Stimulated activated memory B cell treated with anti-CD40 and anti-IgM and Interleukin-4, amounts not matched to agents 10 μg/mL and 1 μg/mL and 100 μg/mL, for 72 hours (primary cell): Measurements from ENCODE around the gene CZIB.

Experiments used
- ATAC-seq: fragments of 150-1000 bp; cut with Tn5 transposase; 2 replicates; pipeline ENCODE4 v1.10.0; 2021
- H3K27ac Mint-ChIP-seq: one replicate; pipeline ENCODE4 v1.8.0; 2022; ENCODE audit warnings: mild to moderate bottlenecking, mixed read lengths
- H3K27me3 Mint-ChIP-seq: one replicate; pipeline ENCODE4 v1.8.0; 2022; ENCODE audit warnings: mixed read lengths
- H3K36me3 Mint-ChIP-seq: one replicate; pipeline ENCODE4 v1.8.0; 2022; ENCODE audit warnings: mixed read lengths
- H3K4me1 Mint-ChIP-seq: one replicate; pipeline ENCODE4 v1.8.0; 2022; ENCODE audit warnings: mixed read lengths
- H3K4me3 Mint-ChIP-seq: one replicate; pipeline ENCODE4 v1.8.0; 2022; ENCODE audit warnings: mild to moderate bottlenecking, moderate library complexity, mixed read lengths
- H3K9me3 Mint-ChIP-seq: one replicate; pipeline ENCODE4 v1.8.0; 2022; ENCODE audit warnings: mixed read lengths

The CZIB gene

GRCh38 chr1:53183095-53183990 lies 37.1 kb downstream of the CZIB start:
- no peaks in the 10 kb centered on the region for H3K4me1 Mint-ChIP-seq
- H3K27ac Mint-ChIP-seq, result no peak overlapping the region
- H3K4me3 Mint-ChIP-seq, result no peak overlapping the region
- no peaks in the 10 kb centered on the region for H3K36me3 Mint-ChIP-seq
- H3K9me3 Mint-ChIP-seq, result no peaks in the 10 kb centered on the region
- ATAC-seq, result no peak
- H3K27me3 Mint-ChIP-seq, result peaks cover 24% of the 10 kb centered on the region

GRCh38 chr1:53182716-53183094 lies 37.7 kb downstream of the CZIB start:
- H3K4me1 Mint-ChIP-seq, result no peaks in the 10 kb centered on the region
- ATAC-seq, result no peak
- peaks cover 27% of the 10 kb centered on the region for H3K27me3 Mint-ChIP-seq
- H3K9me3 Mint-ChIP-seq, result no peaks in the 10 kb centered on the region
- no peaks in the 10 kb centered on the region for H3K36me3 Mint-ChIP-seq
- H3K4me3 Mint-ChIP-seq, result no peak overlapping the region
- no peak overlapping the region for H3K27ac Mint-ChIP-seq

GRCh38 chr1:53182111-53182593 lies 38.3 kb downstream of the CZIB start:
- H3K4me1 Mint-ChIP-seq, result no peaks in the 10 kb centered on the region
- no peaks in the 10 kb centered on the region for H3K36me3 Mint-ChIP-seq
- peaks cover 32% of the 10 kb centered on the region for H3K27me3 Mint-ChIP-seq

GRCh38 chr1:53180951-53181350 lies 39.5 kb downstream of the CZIB start:
- H3K27me3 Mint-ChIP-seq, result peaks cover 37% of the 10 kb centered on the region
- no peak overlapping the region for H3K27ac Mint-ChIP-seq
- H3K4me3 Mint-ChIP-seq, result no peak overlapping the region
- no peaks in the 10 kb centered on the region for H3K4me1 Mint-ChIP-seq
- H3K9me3 Mint-ChIP-seq, result no peaks in the 10 kb centered on the region
- no peaks in the 10 kb centered on the region for H3K36me3 Mint-ChIP-seq
- ATAC-seq, result no peak

More at GRCh38 chr1:53182111-53182593, 38.3 kb downstream of the CZIB start:
- ATAC-seq, result peak; percentile 63
- Mint-ChIP-seq H3K4me3 (no peak overlapping the region), H3K27ac (no peak overlapping the region), H3K9me3 (no peaks in the 10 kb centered on the region)

GRCh38 chr1:53180226-53180625 lies 40.2 kb downstream of the CZIB start:
- Mint-ChIP-seq H3K27ac (no peak overlapping the region), H3K36me3 (no peaks in the 10 kb centered on the region), H3K4me1 (no peaks in the 10 kb centered on the region), H3K9me3 (no peaks in the 10 kb centered on the region), H3K27me3 (peaks cover 42% of the 10 kb centered on the region), H3K4me3 (no peak overlapping the region)
- no peak for ATAC-seq

- Mint-ChIP-seq H3K4me1 (peaks cover 20% of the 10 kb centered on the region), H3K27ac (no peak overlapping the region), H3K27me3 (peaks cover 42% of the 10 kb centered on the region), H3K9me3 (peaks cover 3% of the 10 kb centered on the region), H3K4me3 (no peak overlapping the region), H3K36me3 (no peaks in the 10 kb centered on the region)
- no peak for ATAC-seq
These were observed 43.8 kb downstream of the CZIB start for GRCh38 chr1:53176452-53177208.

- Mint-ChIP-seq H3K27me3 (peaks cover 39% of the 10 kb centered on the region), H3K4me3 (no peak overlapping the region), H3K4me1 (peaks cover 20% of the 10 kb centered on the region), H3K36me3 (no peaks in the 10 kb centered on the region), H3K27ac (no peak overlapping the region), H3K9me3 (peaks cover 3% of the 10 kb centered on the region)
- no peak for ATAC-seq
These were observed 45.2 kb downstream of the CZIB start for GRCh38 chr1:53174971-53175913.

GRCh38 chr1:53172426-53173128 lies 47.9 kb downstream of the CZIB start:
- Mint-ChIP-seq H3K4me1 (peaks cover 20% of the 10 kb centered on the region), H3K4me3 (no peak overlapping the region), H3K9me3 (peaks cover 3% of the 10 kb centered on the region), H3K36me3 (no peaks in the 10 kb centered on the region), H3K27ac (peak overlapping the region; percentile 39), H3K27me3 (peaks cover 22% of the 10 kb centered on the region)
- peak; percentile 93 for ATAC-seq

- no peak overlapping the region for H3K27ac Mint-ChIP-seq
- peaks cover 31% of the 10 kb centered on the region for H3K27me3 Mint-ChIP-seq
- H3K9me3 Mint-ChIP-seq, result peaks cover 2% of the 10 kb centered on the region
- no peak overlapping the region for H3K4me3 Mint-ChIP-seq
- no peaks in the 10 kb centered on the region for H3K36me3 Mint-ChIP-seq
- no peaks in the 10 kb centered on the region for H3K4me1 Mint-ChIP-seq
- ATAC-seq, result no peak
These were observed 53.5 kb downstream of the CZIB start for GRCh38 chr1:53166912-53167311.

- no peaks in the 10 kb centered on the region for H3K36me3 Mint-ChIP-seq
These were observed 54.1 kb downstream of the CZIB start for GRCh38 chr1:53166366-53166765.

GRCh38 chr1:53165408-53165961 lies 54.9 kb downstream of the CZIB start:
- H3K27me3 Mint-ChIP-seq, result peaks cover 31% of the 10 kb centered on the region
- ATAC-seq, result no peak
- peaks cover 2% of the 10 kb centered on the region for H3K9me3 Mint-ChIP-seq
- no peak overlapping the region for H3K4me3 Mint-ChIP-seq
- no peaks in the 10 kb centered on the region for H3K4me1 Mint-ChIP-seq
- H3K36me3 Mint-ChIP-seq, result no peaks in the 10 kb centered on the region
- H3K27ac Mint-ChIP-seq, result no peak overlapping the region

More at GRCh38 chr1:53166366-53166765, 54.1 kb downstream of the CZIB start:
- Mint-ChIP-seq H3K27me3 (peaks cover 31% of the 10 kb centered on the region), H3K27ac (no peak overlapping the region), H3K9me3 (peaks cover 2% of the 10 kb centered on the region), H3K4me3 (no peak overlapping the region), H3K4me1 (no peaks in the 10 kb centered on the region)
- ATAC-seq, result no peak
